Testis (tissue), 3 donors: Measurements from ENCODE around the gene CYP27C1. TPM values are rescaled to one million over a fixed set of nuclear protein-coding genes. Genes with fewer than 3 reads are reported as not detected.
A peak's percentile ranks its signal among the peaks of the same experiment; 100 is the strongest.
"Not testable (repeated sequence)": the region's sequence is repeated elsewhere in the genome, so short reads cannot be mapped to it uniquely, and the experiment has no call there.

Source experiments
- DNase-seq: peaks from one replicate; pipeline ENCODE4 v3.0.0-alpha.2; 2019
- H3K27ac ChIP-seq, 2 donors: fragments of 200-600 bp; sonication (generic); one replicate each; pipeline ENCODE4 v1.5.1; 2019
- H3K27me3 ChIP-seq: fragments of 200-600 bp; sonication (generic); one replicate; pipeline ENCODE4 v1.5.1; 2019
- H3K36me3 ChIP-seq: fragments of 200-600 bp; sonication (generic); one replicate; pipeline ENCODE4 v1.5.1; 2017; ENCODE audit warnings: low read depth; ENCODE audit errors: missing control alignments
- H3K4me1 ChIP-seq: fragments of 200-600 bp; sonication (generic); one replicate; pipeline ENCODE4 v1.5.1; 2019
- H3K4me3 ChIP-seq, 2 donors: fragments of 200-600 bp; sonication (generic); one replicate each; pipeline ENCODE4 v1.5.1; 2017 to 2019
- H3K9me3 ChIP-seq: fragments of 200-600 bp; sonication (generic); one replicate; pipeline ENCODE4 v1.5.1; 2017
- CTCF ChIP-seq, 3 experiments: fragments of 450-650 bp in 2 of 3; fragments of 200-600 bp in 1 of 3; sonication (generic) in 1 of 3; IDR thresholded peaks; one replicate each; pipeline ENCODE4 v1.5.1; 2016 to 2019; ENCODE audit warnings: antibody characterized with exemption in 3 of 3, mild to moderate bottlenecking in 2 of 3, moderate library complexity in 1 of 3
- POLR2A ChIP-seq: fragments of 450-650 bp; IDR thresholded peaks from one replicate; pipeline ENCODE4 v1.6.1; 2017; ENCODE audit warnings: antibody characterized with exemption, mild to moderate bottlenecking, moderate library complexity
- WGBS, 2 donors: methylation state at CpG; one replicate each; pipeline ENCODE4 v1.1.5; 2018; 5-methylcytosine and 5-hydroxymethylcytosine counted together
- intact Hi-C: fragments of 100-400 bp; cut with DNase I; formaldehyde crosslinking; loops from one replicate; pipeline ENCODE4 v1.15.1; 2023; ENCODE audit warnings: low total_unique reads
- polyA plus RNA-seq: library from polyadenylated mRNA; stranded (reverse); fragments of 350-450 nt; fragmentation: Illumina TruSeq; extraction: RNeasy Lipid Tissue Mini Kit (QIAGEN cat#74804); gene quantifications from one replicate; pipeline ENCODE4 v1.2.3, GENCODE V29; 2014; ENCODE audit warnings: low read depth, low replicate concordance; ENCODE audit not compliant: insufficient read depth
- total RNA-seq, 2 donors: library from RNA; depleted of rRNA; stranded (reverse); fragments of >200 nt; gene quantifications; one replicate each; pipeline ENCODE4 v1.2.3, GENCODE V29; 2016

CYP27C1 gene
- total and polyA plus RNA-seq, 3 donors from 2014 or later: 0.47 to 0.55 (median 0.50) TPM

GRCh38 chr2:127216095-127216494 is 4.0 kb downstream of the CYP27C1 start:
- WGBS, 2 donors: 94 to 97% methylated on average over 2 of the region's 2 CpGs
- DNase-seq: no peak
- peaks cover 4% of the 10 kb centered on the region for H3K4me1 ChIP-seq
- no peak overlapping the region for H3K4me3 ChIP-seq
- TF ChIP-seq POLR2A: no peak
- TF ChIP-seq CTCF (IDR thresholded peaks at IDR 0.05): no peak
- no peaks in the 10 kb centered on the region for H3K27me3 ChIP-seq
- H3K36me3 ChIP-seq: no peaks in the 10 kb centered on the region
- H3K9me3 ChIP-seq: no peaks in the 10 kb centered on the region
- no peak overlapping the region for H3K27ac ChIP-seq
- intact Hi-C loops: no loop called here

GRCh38 chr2:127214201-127214600 is 5.9 kb downstream of the CYP27C1 start:
- H3K27me3 ChIP-seq, H3K4me1 ChIP-seq, DNase-seq, H3K27ac ChIP-seq, intact Hi-C loops, H3K36me3 ChIP-seq, H3K9me3 ChIP-seq, H3K4me3 ChIP-seq: not testable (repeated sequence)
- 92 to 95% methylated on average over 2 of the region's 2 CpGs for WGBS, 2 donors

- Histone ChIP-seq H3K9me3 (no peaks in the 10 kb centered on the region), H3K27me3 (no peaks in the 10 kb centered on the region), H3K27ac (no peak overlapping the region), H3K4me3 (no peak overlapping the region), H3K4me1 (no peaks in the 10 kb centered on the region), H3K36me3 (no peaks in the 10 kb centered on the region)
- 84 to 100% methylated on average over 1 to 4 of the region's 4 CpGs for WGBS, 2 donors
- intact Hi-C loops: no loop called here
- DNase-seq: no peak
- TF ChIP-seq POLR2A (no peak), CTCF (IDR thresholded peaks at IDR 0.05) (no peak)
Observed at GRCh38 chr2:127208313-127208712, 11.8 kb downstream of the CYP27C1 start.

GRCh38 chr2:127205218-127206125 is 14.6 kb downstream of the CYP27C1 start:
- H3K4me3 ChIP-seq: peak overlapping the region in 1 of 2 donors; percentile 43
- DNase-seq: no peak

GRCh38 chr2:127201452-127201851 is 18.6 kb downstream of the CYP27C1 start:
- no peak overlapping the region for H3K27ac ChIP-seq
- no peak overlapping the region for H3K4me3 ChIP-seq
- H3K36me3 ChIP-seq: no peaks in the 10 kb centered on the region
- no peaks in the 10 kb centered on the region for H3K4me1 ChIP-seq
- TF ChIP-seq CTCF (IDR thresholded peaks at IDR 0.05): no peak
- TF ChIP-seq POLR2A: no peak
- WGBS, 2 donors: 78 to 85% methylated on average over 5 of the region's 5 CpGs
- no peaks in the 10 kb centered on the region for H3K9me3 ChIP-seq
- H3K27me3 ChIP-seq: no peaks in the 10 kb centered on the region
- intact Hi-C loops: no loop called here
- DNase-seq: no peak

More at GRCh38 chr2:127205218-127206125, 14.6 kb downstream of the CYP27C1 start:
- intact Hi-C loops: no loop called here
- Histone ChIP-seq H3K27me3 (no peaks in the 10 kb centered on the region), H3K36me3 (no peaks in the 10 kb centered on the region), H3K4me1 (no peaks in the 10 kb centered on the region), H3K27ac (no peak overlapping the region), H3K9me3 (no peaks in the 10 kb centered on the region)
- 48 to 66% methylated on average over 21 to 35 of the region's 35 CpGs for WGBS, 2 donors
- TF ChIP-seq POLR2A (no peak), CTCF (IDR thresholded peaks at IDR 0.05) (no peak)
